Nephron (organoid): ENCODE data around the gene HACD2.
A peak's percentile ranks its signal among the peaks of the same experiment; 100 is the strongest.

Source experiments
- H3K27ac Mint-ChIP-seq, 3 experiments: 2 replicates each; pipeline ENCODE4 v1.8.0; 2020; ENCODE audit warnings: mixed read lengths in 3 of 3, mild to moderate bottlenecking in 2 of 3, moderate library complexity in 1 of 3
- H3K27me3 Mint-ChIP-seq: 2 replicates; pipeline ENCODE4 v1.8.0; 2021; ENCODE audit warnings: low read depth, mild to moderate bottlenecking, moderate library complexity, mixed read lengths
- H3K36me3 Mint-ChIP-seq: 2 replicates; pipeline ENCODE4 v1.8.0; 2020; ENCODE audit warnings: low read depth, mixed read lengths
- H3K4me1 Mint-ChIP-seq: 2 replicates; pipeline ENCODE4 v1.8.0; 2020; ENCODE audit warnings: mixed read lengths
- H3K4me3 Mint-ChIP-seq, 3 experiments: 2 replicates each; pipeline ENCODE4 v1.8.0; 2020; ENCODE audit warnings: mild to moderate bottlenecking in 3 of 3, mixed read lengths in 3 of 3, moderate library complexity in 2 of 3
- H3K9me3 Mint-ChIP-seq: 2 replicates; pipeline ENCODE4 v1.8.0; 2020; ENCODE audit warnings: mixed read lengths
- CTCF ChIP-seq, 3 experiments: fragments of 200-600 bp; sonication (generic); IDR thresholded peaks; one replicate each; pipeline ENCODE4 v1.5.0; 2021; ENCODE audit warnings: antibody characterized with exemption in 3 of 3; ENCODE audit not compliant: unreplicated experiment in 3 of 3

The HACD2 gene

GRCh38 chr3:123449102-123449996, 135.5 kb downstream of the HACD2 start:
- Mint-ChIP-seq H3K4me1 (peaks cover 13% of the 10 kb centered on the region), H3K9me3 (no peaks in the 10 kb centered on the region), H3K27ac (no peak overlapping the region), H3K36me3 (peaks cover 9% of the 10 kb centered on the region), H3K4me3 (peak overlapping the region; percentile 82 to 85 (median 83)), H3K27me3 (peaks cover 64% of the 10 kb centered on the region)
- TF ChIP-seq CTCF (IDR thresholded peaks at IDR 0.05; ENCODE audit: unreplicated experiment in 3 of 3), result no peak

GRCh38 chr3:123448536-123449101, 136.2 kb downstream of the HACD2 start, which contains the start of gene ADCY5:
TSS of gene ADCY5 (minus strand) at chr3:123449090. CDS start at chr3:123448545, 545 bp downstream.
- H3K4me3 Mint-ChIP-seq, result peak within 1 kb of the TSS; percentile 82 to 85 (median 83)
- no peak for TF ChIP-seq CTCF (IDR thresholded peaks at IDR 0.05; ENCODE audit: unreplicated experiment in 3 of 3)
- H3K27me3 Mint-ChIP-seq, result peaks cover 59% of the 10 kb centered on the region
- H3K36me3 Mint-ChIP-seq, result peaks cover 9% of the 10 kb centered on the region
- H3K9me3 Mint-ChIP-seq, result no peaks in the 10 kb centered on the region
- no peak within 1 kb of the TSS for H3K27ac Mint-ChIP-seq
- H3K4me1 Mint-ChIP-seq, result peaks cover 18% of the 10 kb centered on the region

- H3K36me3 Mint-ChIP-seq, result peaks cover 9% of the 10 kb centered on the region
- H3K4me3 Mint-ChIP-seq, result peak overlapping the region in 2 of 3 experiments; percentile 81 to 88
- peaks cover 18% of the 10 kb centered on the region for H3K4me1 Mint-ChIP-seq
- peak in 1 of 3 experiments; percentile 16 for TF ChIP-seq CTCF (IDR thresholded peaks at IDR 0.05; ENCODE audit: unreplicated experiment in 3 of 3)
- peaks cover 52% of the 10 kb centered on the region for H3K27me3 Mint-ChIP-seq
- H3K27ac Mint-ChIP-seq, result no peak overlapping the region
- H3K9me3 Mint-ChIP-seq, result no peaks in the 10 kb centered on the region
Observed at GRCh38 chr3:123447749-123448517, 136.9 kb downstream of the HACD2 start.

GRCh38 chr3:123447416-123447748, 137.5 kb downstream of the HACD2 start:
- peaks cover 9% of the 10 kb centered on the region for H3K36me3 Mint-ChIP-seq
- H3K27ac Mint-ChIP-seq, result peak overlapping the region in 1 of 3 experiments; percentile 52
- H3K27me3 Mint-ChIP-seq, result peaks cover 51% of the 10 kb centered on the region
- no peak for TF ChIP-seq CTCF (IDR thresholded peaks at IDR 0.05; ENCODE audit: unreplicated experiment in 3 of 3)
- H3K4me3 Mint-ChIP-seq, result peak overlapping the region; percentile 81 to 90 (median 88)
- peaks cover 18% of the 10 kb centered on the region for H3K4me1 Mint-ChIP-seq
- no peaks in the 10 kb centered on the region for H3K9me3 Mint-ChIP-seq

GRCh38 chr3:123446610-123447109, 138.2 kb downstream of the HACD2 start:
- Mint-ChIP-seq H3K27me3 (peaks cover 47% of the 10 kb centered on the region), H3K36me3 (peaks cover 9% of the 10 kb centered on the region), H3K9me3 (no peaks in the 10 kb centered on the region), H3K27ac (peak overlapping the region; percentile 36 to 74 (median 52)), H3K4me1 (peaks cover 18% of the 10 kb centered on the region), H3K4me3 (peak overlapping the region; percentile 81 to 90 (median 88))
- no peak for TF ChIP-seq CTCF (IDR thresholded peaks at IDR 0.05; ENCODE audit: unreplicated experiment in 3 of 3)
